Cardiac muscle cell (in vitro differentiated cells and primary cell): ENCODE results near the gene LHB. TPM values are rescaled to one million over a fixed set of nuclear protein-coding genes. Genes with fewer than 3 reads are reported as not detected.

ENCODE experiments used
- DNase-seq, 2 donors: peaks; one replicate each; pipeline versions ENCODE4 v3.0.0 to v3.0.0-alpha.2; 2010 to 2017; ENCODE audit warnings: low read depth in 1 of 2, low spot score in 1 of 2
- H3K27ac ChIP-seq: fragments of 200-600 bp; sonication (generic); 2 replicates; pipeline ENCODE4 v1.5.1; 2016
- H3K27me3 ChIP-seq: fragments of 200-600 bp; sonication (generic); 2 replicates; pipeline ENCODE4 v1.6.0; 2016; ENCODE audit warnings: control low read depth
- H3K36me3 ChIP-seq: fragments of 200-600 bp; sonication (generic); 2 replicates; pipeline ENCODE4 v1.5.1; 2016; ENCODE audit warnings: control low read depth
- H3K4me1 ChIP-seq: fragments of 200-600 bp; sonication (generic); 2 replicates; pipeline ENCODE4 v1.8.1; 2017; ENCODE audit warnings: low read depth, mild to moderate bottlenecking, mixed run types
- H3K4me3 ChIP-seq: fragments of 200-600 bp; sonication (generic); 2 replicates; pipeline ENCODE4 v1.5.1; 2016; ENCODE audit warnings: mild to moderate bottlenecking
- H3K9me3 ChIP-seq: fragments of 200-600 bp; sonication (generic); 2 replicates; pipeline ENCODE4 v1.5.1; 2017; ENCODE audit warnings: low read depth, mild to moderate bottlenecking, control low read depth
- polyA plus RNA-seq: library from polyadenylated mRNA; unstranded; fragments of >200 nt; fragmentation: Nextera tagmentation; extraction: Ambion mirVana; gene quantifications from 2 replicates; pipeline ENCODE4 v1.2.1, GENCODE V29; 2016
- total RNA-seq: library from RNA; depleted of rRNA; stranded (reverse); fragments of >200 nt; gene quantifications from 2 replicates; pipeline ENCODE4 v1.2.3, GENCODE V29; 2016
- TF ChIP-seq, protein P1 (sequence below): IDR thresholded peaks from 2 replicates; pipeline ENCODE4 v1.5.1; 2012; ENCODE audit warnings: low read depth, mild to moderate bottlenecking, low read length

The LHB gene
- total and polyA plus RNA-seq, 2 experiments from 2014 or later = 1.8 TPM; not detected in 1

DNA sequence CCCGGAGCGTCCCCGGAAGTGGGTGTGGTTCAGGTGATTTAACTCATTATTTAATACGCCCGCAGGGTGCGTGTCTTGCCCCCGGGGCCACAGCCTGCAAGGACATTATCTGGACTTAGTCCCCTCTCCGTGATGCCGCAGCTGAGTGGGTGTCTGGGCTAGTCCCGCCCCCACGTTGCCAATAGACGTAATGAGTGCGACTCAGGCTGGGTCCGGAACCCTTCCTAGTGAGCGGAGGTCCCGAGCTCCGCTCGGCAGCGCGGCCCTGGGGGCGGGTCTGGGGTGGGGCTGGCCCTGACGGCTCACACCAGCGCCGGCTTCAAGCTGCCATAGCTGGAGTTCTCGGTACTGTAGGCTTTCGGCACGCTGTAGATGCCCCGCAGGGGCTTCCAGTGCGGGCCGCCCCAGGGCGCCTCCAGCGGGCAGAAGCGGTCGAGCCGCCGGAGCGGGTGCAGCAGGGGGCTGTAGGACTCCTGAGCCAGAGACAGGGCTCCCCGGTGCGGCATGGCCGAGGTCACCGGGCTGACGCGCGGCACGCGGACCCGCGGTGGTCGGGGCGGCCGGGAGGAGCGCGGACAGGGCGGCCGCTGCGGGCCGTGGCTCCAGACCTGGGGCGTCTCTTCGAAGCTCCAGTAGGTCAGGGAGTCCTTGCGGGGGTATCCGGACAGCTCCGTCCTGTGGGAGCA lies 918 bp upstream of the LHB start:
- no peak overlapping the region for H3K27ac ChIP-seq

DNA sequence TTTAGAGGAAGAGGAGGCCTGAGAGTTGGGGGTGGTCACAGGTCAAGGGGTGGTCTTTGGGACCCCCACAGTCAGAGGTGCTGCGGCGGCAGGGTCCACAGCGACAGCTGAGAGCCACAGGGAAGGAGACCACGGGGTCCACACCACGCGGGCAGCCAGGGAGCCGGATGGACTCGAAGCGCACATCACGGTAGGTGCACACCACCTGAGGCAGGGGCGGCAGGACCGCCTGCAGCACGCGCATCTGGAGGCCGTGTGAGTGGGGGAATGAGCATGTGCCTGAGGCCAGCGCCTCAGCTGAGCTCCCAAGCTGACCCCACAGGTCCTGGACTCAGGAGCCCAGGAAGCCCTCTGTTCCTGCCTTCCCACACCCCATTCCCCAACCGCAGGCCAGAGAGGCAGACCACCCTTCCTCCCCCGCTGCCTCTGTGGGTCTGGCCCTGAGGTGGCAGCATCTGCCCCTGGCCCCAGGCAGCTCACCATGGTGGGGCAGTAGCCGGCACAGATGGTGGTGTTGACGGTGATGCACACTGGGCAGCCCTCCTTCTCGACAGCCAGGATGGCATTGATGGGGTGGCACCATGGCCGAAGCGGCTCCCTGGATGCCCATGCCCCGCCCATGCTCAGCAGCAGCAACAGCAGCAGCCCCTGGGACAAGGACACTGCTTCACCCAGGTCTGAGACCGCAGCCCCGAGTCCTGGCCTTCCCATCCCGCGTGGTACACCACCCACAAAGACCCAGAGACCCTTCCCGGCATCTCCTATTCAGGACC lies 638 bp downstream of the LHB start:
- no peak overlapping the region for H3K4me3 ChIP-seq
- no peak overlapping the region for H3K27ac ChIP-seq
- no peaks in the 10 kb centered on the region for H3K27me3 ChIP-seq
- peaks cover 9% of the 10 kb centered on the region for H3K36me3 ChIP-seq
- H3K9me3 ChIP-seq = no peaks in the 10 kb centered on the region
- TF ChIP-seq, protein P1, sequence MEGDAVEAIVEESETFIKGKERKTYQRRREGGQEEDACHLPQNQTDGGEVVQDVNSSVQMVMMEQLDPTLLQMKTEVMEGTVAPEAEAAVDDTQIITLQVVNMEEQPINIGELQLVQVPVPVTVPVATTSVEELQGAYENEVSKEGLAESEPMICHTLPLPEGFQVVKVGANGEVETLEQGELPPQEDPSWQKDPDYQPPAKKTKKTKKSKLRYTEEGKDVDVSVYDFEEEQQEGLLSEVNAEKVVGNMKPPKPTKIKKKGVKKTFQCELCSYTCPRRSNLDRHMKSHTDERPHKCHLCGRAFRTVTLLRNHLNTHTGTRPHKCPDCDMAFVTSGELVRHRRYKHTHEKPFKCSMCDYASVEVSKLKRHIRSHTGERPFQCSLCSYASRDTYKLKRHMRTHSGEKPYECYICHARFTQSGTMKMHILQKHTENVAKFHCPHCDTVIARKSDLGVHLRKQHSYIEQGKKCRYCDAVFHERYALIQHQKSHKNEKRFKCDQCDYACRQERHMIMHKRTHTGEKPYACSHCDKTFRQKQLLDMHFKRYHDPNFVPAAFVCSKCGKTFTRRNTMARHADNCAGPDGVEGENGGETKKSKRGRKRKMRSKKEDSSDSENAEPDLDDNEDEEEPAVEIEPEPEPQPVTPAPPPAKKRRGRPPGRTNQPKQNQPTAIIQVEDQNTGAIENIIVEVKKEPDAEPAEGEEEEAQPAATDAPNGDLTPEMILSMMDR = no peak
- no peaks in the 10 kb centered on the region for H3K4me1 ChIP-seq
- DNase-seq = no peak

More for the DNA sequence above, 918 bp upstream of the LHB start:
- peak overlapping the region; percentile 10 for H3K4me3 ChIP-seq
- TF ChIP-seq, protein P1 = peak; percentile 56
- peaks cover 8% of the 10 kb centered on the region for H3K36me3 ChIP-seq
- no peaks in the 10 kb centered on the region for H3K27me3 ChIP-seq
- H3K9me3 ChIP-seq = no peaks in the 10 kb centered on the region
- H3K4me1 ChIP-seq = no peaks in the 10 kb centered on the region
- peak; percentile 68 to 71 for DNase-seq

DNA sequence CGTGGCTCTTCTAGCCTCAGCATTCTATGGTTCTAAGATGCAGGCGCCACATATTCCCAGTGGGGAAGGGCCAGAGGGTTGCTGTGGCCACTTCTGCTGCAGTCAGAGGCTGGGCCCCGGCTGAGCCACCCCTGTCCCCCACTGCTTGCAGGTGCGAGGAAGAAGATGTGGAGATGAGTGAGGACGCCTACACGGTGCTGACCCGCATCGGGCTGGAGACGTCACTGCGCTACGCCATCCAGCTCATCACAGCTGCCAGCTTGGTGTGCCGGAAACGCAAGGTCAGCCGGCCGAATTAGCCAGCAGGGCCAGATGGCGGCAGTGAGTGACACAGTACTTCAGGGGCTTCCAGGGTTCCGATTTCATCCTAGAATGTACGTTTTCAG lies 2.0 kb downstream of the LHB start:
- Histone ChIP-seq H3K4me1 (no peaks in the 10 kb centered on the region), H3K36me3 (peaks cover 14% of the 10 kb centered on the region), H3K9me3 (no peaks in the 10 kb centered on the region), H3K27ac (no peak overlapping the region), H3K27me3 (no peaks in the 10 kb centered on the region), H3K4me3 (no peak overlapping the region)
- DNase-seq = no peak
- TF ChIP-seq, protein P1 = no peak

DNA sequence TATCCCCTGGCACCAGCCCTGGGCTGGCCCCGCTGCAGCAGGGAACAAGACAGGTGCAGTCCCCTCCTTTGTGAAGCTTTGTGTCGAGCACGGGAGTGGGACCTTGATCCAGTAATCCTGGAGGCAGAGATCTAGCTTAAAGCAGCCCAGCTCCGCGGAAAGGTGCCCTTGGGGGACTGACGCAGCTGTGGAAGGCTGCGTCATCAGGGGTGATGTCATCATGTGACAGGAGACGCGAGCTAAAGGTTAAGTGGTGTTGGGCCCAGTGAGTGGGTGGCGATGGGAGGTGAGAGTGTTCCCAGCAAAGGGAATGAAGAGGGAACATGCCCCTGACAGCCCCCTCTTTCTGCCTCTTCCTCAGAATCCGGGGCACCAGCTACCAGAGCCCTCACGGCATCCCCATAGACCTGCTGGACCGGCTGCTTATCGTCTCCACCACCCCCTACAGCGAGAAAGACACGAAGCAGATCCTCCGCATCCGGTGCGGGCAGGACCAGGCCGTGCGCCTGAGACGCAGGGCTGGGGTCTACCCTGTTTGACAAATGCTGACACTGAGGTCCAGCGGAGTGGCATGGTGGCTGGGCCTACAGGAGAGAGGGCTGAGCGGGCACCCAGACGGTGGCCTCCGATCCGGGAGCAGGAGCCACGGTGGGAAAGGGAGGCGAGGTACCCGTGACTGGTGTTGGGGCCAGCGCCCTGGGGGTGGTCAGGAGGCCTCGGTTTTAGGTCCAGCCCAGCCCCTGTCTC lies 2.6 kb downstream of the LHB start:
- Histone ChIP-seq H3K4me1 (no peaks in the 10 kb centered on the region), H3K4me3 (no peak overlapping the region), H3K27me3 (no peaks in the 10 kb centered on the region), H3K9me3 (no peaks in the 10 kb centered on the region), H3K36me3 (peaks cover 14% of the 10 kb centered on the region), H3K27ac (no peak overlapping the region)
- DNase-seq = no peak
- TF ChIP-seq, protein P1 = no peak

DNA sequence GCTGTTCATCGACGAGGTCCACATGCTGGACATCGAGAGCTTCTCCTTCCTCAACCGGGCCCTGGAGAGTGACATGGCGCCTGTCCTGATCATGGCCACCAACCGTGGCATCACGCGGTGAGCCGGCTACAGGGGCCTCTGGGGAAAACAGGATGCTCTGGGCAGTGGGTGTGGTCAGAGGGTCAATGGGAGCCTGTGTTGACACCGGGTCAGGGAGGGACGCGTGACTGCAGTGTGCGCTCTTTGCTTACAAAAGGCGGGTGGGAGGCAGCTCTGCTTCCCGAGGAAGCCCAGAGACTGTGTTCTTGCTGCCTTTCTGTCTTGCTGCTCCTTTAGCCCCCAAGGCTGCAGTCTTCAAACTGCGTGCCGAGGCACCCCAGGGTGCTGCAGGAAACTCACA lies 5.7 kb downstream of the LHB start:
- Histone ChIP-seq H3K4me1 (no peaks in the 10 kb centered on the region), H3K4me3 (no peak overlapping the region), H3K27ac (no peak overlapping the region), H3K9me3 (no peaks in the 10 kb centered on the region), H3K27me3 (no peaks in the 10 kb centered on the region), H3K36me3 (peaks cover 18% of the 10 kb centered on the region)
- TF ChIP-seq, protein P1 = no peak
- no peak for DNase-seq
